Renal pelvis (tissue), 12 donors: Measurements from ENCODE around the gene CXCL14. TPM values are rescaled to one million over a fixed set of nuclear protein-coding genes. Genes with fewer than 3 reads are reported as not detected.

ENCODE experiments used
- DNase-seq: peaks from one replicate; pipeline ENCODE4 v3.0.0-alpha.2; 2013
- long read RNA-seq, 16 experiments: transcript quantifications; one replicate each; lab custom pipeline, GENCODE V29; 2026
- polyA plus RNA-seq, 3 donors: library from polyadenylated mRNA; unstranded; fragments of 120-200 nt; gene quantifications; one replicate each; pipeline ENCODE4 v1.2.1, GENCODE V29; 2013; ENCODE audit not compliant: insufficient read length in 3 of 3

CXCL14 gene
- 10 to 100 TPM; 25.9 to 34.1 (median 25.9) TPM for polyA plus RNA-seq
- long read RNA-seq, donor 1, transcript CXCL14-202 (4 exons, 1,760 nt) = major isoform, 46 of 46 reads
- long read RNA-seq, donor 1, partial matches to known transcripts = 0 of 46 reads
- long read RNA-seq, donor 1, other reads (novel, unspliced or antisense) = 0 of 46 reads
- long read RNA-seq, donor 2, transcript CXCL14-202 (4 exons, 1,760 nt) = major isoform, 37 of 37 reads
- long read RNA-seq, donor 2, partial matches to known transcripts = 0 of 37 reads
- long read RNA-seq, donor 2, other reads (novel, unspliced or antisense) = 0 of 37 reads
- long read RNA-seq, donor 3, transcript CXCL14-202 (4 exons, 1,760 nt) = major isoform, 32 of 32 reads
- long read RNA-seq, donor 3, partial matches to known transcripts = 0 of 32 reads
- long read RNA-seq, donor 3, other reads (novel, unspliced or antisense) = 0 of 32 reads
- long read RNA-seq, donor 4, transcript CXCL14-202 (4 exons, 1,760 nt) = major isoform, 67 of 67 reads
- long read RNA-seq, donor 4, partial matches to known transcripts = 0 of 67 reads
- long read RNA-seq, donor 4, other reads (novel, unspliced or antisense) = 0 of 67 reads
- long read RNA-seq, donor 5, transcript CXCL14-202 (4 exons, 1,760 nt) = major isoform, 10 of 10 reads
- long read RNA-seq, donor 5, partial matches to known transcripts = 0 of 10 reads
- long read RNA-seq, donor 5, other reads (novel, unspliced or antisense) = 0 of 10 reads
- long read RNA-seq, donor 6, transcript CXCL14-202 (4 exons, 1,760 nt) = major isoform, 42 of 42 reads
- long read RNA-seq, donor 6, partial matches to known transcripts = 0 of 42 reads
- long read RNA-seq, donor 6, other reads (novel, unspliced or antisense) = 0 of 42 reads
- long read RNA-seq, donor 7, transcript CXCL14-202 (4 exons, 1,760 nt) = major isoform, 45 of 45 reads
- long read RNA-seq, donor 7, partial matches to known transcripts = 0 of 45 reads
- long read RNA-seq, donor 7, other reads (novel, unspliced or antisense) = 0 of 45 reads
- long read RNA-seq, donor 8, partial matches to known transcripts = 0 of 2 reads
- long read RNA-seq, donor 8, other reads (novel, unspliced or antisense) = 0 of 2 reads
- long read RNA-seq, donor 9, transcript CXCL14-202 (4 exons, 1,760 nt) = major isoform, 102 of 102 reads
- long read RNA-seq, donor 9, partial matches to known transcripts = 0 of 102 reads
- long read RNA-seq, donor 9, other reads (novel, unspliced or antisense) = 0 of 102 reads
- long read RNA-seq, donor 10, transcript CXCL14-202 (4 exons, 1,760 nt) = major isoform, 30 of 36 reads
- long read RNA-seq, donor 10, partial matches to known transcripts = 6 of 36 reads
- long read RNA-seq, donor 10, other reads (novel, unspliced or antisense) = 0 of 36 reads
- long read RNA-seq, donor 11, transcript CXCL14-202 (4 exons, 1,760 nt) = major isoform, 26 of 26 reads
- long read RNA-seq, donor 11, partial matches to known transcripts = 0 of 26 reads
- long read RNA-seq, donor 11, other reads (novel, unspliced or antisense) = 0 of 26 reads
- long read RNA-seq, donor 12, transcript CXCL14-202 (4 exons, 1,760 nt) = major isoform, 86 of 86 reads
- long read RNA-seq, donor 12, partial matches to known transcripts = 0 of 86 reads
- long read RNA-seq, donor 12, other reads (novel, unspliced or antisense) = 0 of 86 reads
- long read RNA-seq, donor 13, transcript CXCL14-202 (4 exons, 1,760 nt) = major isoform, 8 of 8 reads
- long read RNA-seq, donor 13, partial matches to known transcripts = 0 of 8 reads
- long read RNA-seq, donor 13, other reads (novel, unspliced or antisense) = 0 of 8 reads
- long read RNA-seq, donor 14, transcript CXCL14-202 (4 exons, 1,760 nt) = major isoform, 60 of 60 reads
- long read RNA-seq, donor 14, partial matches to known transcripts = 0 of 60 reads
- long read RNA-seq, donor 14, other reads (novel, unspliced or antisense) = 0 of 60 reads
- long read RNA-seq, donor 15, transcript CXCL14-202 (4 exons, 1,760 nt) = major isoform, 115 of 145 reads
- long read RNA-seq, donor 15, partial matches to known transcripts = 30 of 145 reads
- long read RNA-seq, donor 15, other reads (novel, unspliced or antisense) = 0 of 145 reads
- long read RNA-seq, donor 16, transcript CXCL14-202 (4 exons, 1,760 nt) = major isoform, 40 of 40 reads
- long read RNA-seq, donor 16, partial matches to known transcripts = 0 of 40 reads
- long read RNA-seq, donor 16, other reads (novel, unspliced or antisense) = 0 of 40 reads

- DNase-seq = peak; percentile 38
These were observed at the start of gene CXCL14 for GRCh38 chr5:135578685-135579341. TSS of gene CXCL14 (minus strand) at chr5:135578991. CDS start at chr5:135578778, 213 bp downstream.

GRCh38 chr5:135626636-135627035, 47.8 kb upstream of the CXCL14 start:
- no peak for DNase-seq

GRCh38 chr5:135625961-135626360, 47.2 kb upstream of the CXCL14 start:
- DNase-seq = no peak

GRCh38 chr5:135625486-135625885, 46.7 kb upstream of the CXCL14 start:
- no peak for DNase-seq

- no peak for DNase-seq
These were observed 46.3 kb upstream of the CXCL14 start for GRCh38 chr5:135625061-135625460.

GRCh38 chr5:135623186-135623715, 44.5 kb upstream of the CXCL14 start:
- DNase-seq = no peak

GRCh38 chr5:135615581-135616260, 36.9 kb upstream of the CXCL14 start:
- no peak for DNase-seq

GRCh38 chr5:135615171-135615570, 36.4 kb upstream of the CXCL14 start:
- no peak for DNase-seq

- DNase-seq = no peak
These were observed 31.2 kb upstream of the CXCL14 start for GRCh38 chr5:135609981-135610380.

GRCh38 chr5:135608761-135609443, 30.1 kb upstream of the CXCL14 start:
- DNase-seq = no peak

GRCh38 chr5:135608361-135608760, 29.6 kb upstream of the CXCL14 start:
- no peak for DNase-seq

- no peak for DNase-seq
These were observed 27.6 kb upstream of the CXCL14 start for GRCh38 chr5:135606431-135606830.

- no peak for DNase-seq
These were observed 26.4 kb upstream of the CXCL14 start for GRCh38 chr5:135605221-135605620.

GRCh38 chr5:135604056-135604455, 25.3 kb upstream of the CXCL14 start:
- DNase-seq = no peak

GRCh38 chr5:135602882-135603721, 24.3 kb upstream of the CXCL14 start:
- DNase-seq = no peak

GRCh38 chr5:135601466-135601865, 22.7 kb upstream of the CXCL14 start:
- DNase-seq = no peak

GRCh38 chr5:135600971-135601381, 22.2 kb upstream of the CXCL14 start:
- no peak for DNase-seq
